Activated CD4-positive, CD25-positive, alpha-beta regulatory T cell treated with anti-CD3 and anti-CD28 coated beads, Interleukin-2, amount 50 U/mL, for 24 hours (primary cell): ENCODE results near the gene ACLY.
"Not testable (repeated sequence)": the region's sequence is repeated elsewhere in the genome, so short reads cannot be mapped to it uniquely, and the experiment has no call there.

ENCODE experiments used
- ATAC-seq, 2 donors: fragments of 150-1000 bp; cut with Tn5 transposase; one replicate each; pipeline ENCODE4 v1.10.0; 2021; ENCODE audit warnings: mild to moderate bottlenecking in 1 of 2, moderate library complexity in 1 of 2

The ACLY gene

GRCh38 chr17:41870097-41870496 is 48.7 kb downstream of the ACLY start:
- no peak for ATAC-seq

DNA sequence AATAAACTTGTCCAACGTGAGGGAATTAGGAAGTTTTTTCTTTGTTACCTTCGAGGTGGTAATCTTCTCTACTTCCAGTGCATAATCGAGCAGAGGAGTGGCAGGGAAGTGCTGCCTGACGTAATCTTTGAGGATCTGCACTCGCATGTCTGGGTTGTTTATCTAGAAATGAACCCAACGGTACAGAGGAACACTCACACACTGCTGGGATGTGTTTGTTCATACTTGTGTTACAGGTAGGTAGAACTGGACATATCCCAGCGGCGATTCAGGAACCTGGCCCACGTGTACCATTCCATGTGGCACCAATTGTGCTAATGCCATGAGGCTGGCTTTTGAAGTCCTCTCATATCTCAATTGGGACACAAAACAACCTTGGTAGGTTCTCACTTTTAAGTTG is 49.3 kb downstream of the ACLY start:
- no peak for ATAC-seq

DNA sequence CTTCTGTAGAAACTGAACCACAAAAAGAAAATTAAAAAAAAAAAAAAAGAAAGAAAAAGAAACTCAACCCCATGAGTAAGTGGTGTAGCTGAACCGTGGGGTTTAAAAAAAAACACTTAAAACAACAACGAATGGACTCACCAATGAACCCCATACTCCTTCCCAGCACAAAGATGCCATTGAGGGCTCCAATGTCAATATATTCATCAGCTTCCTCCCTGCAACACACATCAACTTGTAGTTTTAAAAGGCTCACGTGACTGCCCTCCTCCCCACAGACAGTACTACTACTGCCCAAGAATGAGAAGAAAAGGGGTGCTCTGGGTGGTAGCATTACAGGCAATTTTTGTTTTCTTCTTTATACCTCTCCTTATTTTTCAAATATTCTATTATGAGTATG is 50.2 kb downstream of the ACLY start:
- ATAC-seq, result peak; percentile 4 to 9

DNA sequence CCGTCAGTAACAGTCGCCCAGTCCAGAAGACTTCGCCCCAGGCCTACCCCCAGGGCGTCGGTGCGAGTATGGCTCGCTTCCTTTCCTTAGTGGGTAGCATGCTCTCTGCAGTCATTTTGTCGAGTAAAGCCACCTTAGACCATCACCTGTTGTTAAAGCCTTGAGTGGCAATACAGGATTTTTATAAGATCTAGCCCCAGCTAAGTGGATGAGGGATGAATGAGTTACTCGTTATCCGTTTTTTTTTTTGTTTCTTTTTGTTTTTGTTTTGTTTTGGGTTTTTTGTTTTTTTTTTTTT is 53.2 kb downstream of the ACLY start:
- ATAC-seq, result no peak

DNA sequence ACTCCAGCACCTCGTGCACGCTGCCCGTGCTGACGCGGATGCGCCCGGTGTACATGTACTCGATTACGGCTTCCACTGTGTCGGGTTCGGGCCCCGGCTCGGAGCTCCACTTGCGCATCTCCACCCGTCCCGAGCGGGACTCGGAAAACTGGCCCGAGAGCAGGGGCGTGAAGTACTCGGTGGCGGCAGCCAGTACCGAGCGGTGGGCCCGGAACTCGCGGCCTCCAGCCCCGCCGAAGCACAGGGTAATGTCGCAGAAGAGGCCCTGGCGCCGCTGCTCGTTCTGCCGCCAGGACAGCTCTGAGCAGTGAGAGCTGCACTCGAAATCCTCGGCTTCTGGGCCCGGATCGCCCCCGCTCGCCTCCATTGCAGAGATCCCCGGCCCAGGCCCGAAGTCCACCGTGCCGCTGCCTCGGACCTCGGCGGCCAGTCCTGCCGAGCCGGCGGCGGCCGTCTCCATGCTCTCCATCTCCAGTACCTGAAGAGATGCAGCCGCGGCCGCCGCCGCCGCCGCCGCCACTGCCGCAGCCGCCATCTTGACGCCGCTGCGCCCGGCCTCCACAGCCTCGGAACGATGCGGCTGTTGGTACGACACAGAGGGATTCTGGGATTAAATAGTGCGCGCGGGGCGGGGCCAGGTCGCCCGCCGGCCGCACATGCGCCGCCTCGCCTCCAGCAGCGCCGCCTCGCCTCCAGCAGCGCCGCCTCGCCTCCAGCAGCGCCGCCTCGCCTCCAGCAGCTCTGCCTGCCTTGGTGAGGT is 53.7 kb downstream of the ACLY start, which contains the start of gene KLHL11:
Gene KLHL11 (minus strand): TSS at position 588 of the 760 bp plus-strand sequence. CDS start 53 bp downstream, at position 535.
- ATAC-seq, result peak; percentile 86 to 87

DNA sequence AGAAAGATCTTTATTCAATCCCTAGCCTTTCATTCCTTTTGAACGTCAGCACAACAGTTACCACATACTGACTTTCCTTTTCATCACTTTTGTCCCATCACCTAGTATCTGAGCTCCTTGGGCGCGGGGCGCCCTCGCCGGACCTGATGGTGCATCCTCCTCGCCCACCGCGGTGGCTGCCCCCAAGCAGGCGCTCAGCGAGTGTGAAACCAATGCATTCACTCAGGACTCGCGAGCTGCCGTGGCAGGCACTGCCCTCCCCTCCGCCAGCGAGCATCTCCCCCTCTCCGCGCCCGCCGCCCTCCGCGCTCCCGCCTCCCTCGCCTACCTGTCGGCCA is 54.3 kb downstream of the ACLY start:
- ATAC-seq, result no peak

DNA sequence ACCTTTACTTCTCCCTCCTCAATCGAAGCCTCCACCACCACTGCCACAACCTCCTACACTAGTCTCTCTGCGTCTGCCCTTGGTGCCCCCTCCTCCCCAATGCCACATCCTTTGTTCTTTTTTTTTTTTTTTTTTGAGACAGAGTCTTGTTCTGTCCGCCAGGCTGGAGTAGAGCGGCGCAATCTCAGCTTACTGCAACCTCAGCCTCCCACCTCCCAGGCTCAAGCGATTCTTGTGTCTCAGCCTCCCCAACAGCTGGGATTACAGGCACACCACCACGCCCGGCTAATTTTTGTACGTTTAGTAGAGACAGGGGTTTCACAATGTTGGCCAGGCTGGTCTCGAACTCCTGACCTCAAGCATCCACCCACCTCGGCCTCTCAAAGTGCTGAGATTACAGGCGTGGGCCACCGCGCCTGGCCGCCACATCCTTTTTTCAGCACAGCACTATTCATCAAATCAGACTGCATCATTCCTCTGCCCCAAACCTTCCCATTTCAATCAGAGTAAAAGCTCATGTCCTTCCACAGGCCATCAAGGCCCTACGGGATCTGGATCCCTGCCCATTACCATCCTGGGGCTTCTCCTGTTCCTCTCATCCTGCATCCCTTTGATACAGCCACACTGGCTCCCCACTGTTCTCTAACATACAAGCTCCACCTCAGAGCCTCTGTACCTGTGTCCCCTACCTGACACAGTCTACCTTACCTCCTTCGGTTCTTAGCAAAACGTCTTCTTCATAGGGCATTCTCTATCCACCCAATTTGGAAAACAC is 55.5 kb downstream of the ACLY start:
- ATAC-seq, result peak; percentile 15 to 17

DNA sequence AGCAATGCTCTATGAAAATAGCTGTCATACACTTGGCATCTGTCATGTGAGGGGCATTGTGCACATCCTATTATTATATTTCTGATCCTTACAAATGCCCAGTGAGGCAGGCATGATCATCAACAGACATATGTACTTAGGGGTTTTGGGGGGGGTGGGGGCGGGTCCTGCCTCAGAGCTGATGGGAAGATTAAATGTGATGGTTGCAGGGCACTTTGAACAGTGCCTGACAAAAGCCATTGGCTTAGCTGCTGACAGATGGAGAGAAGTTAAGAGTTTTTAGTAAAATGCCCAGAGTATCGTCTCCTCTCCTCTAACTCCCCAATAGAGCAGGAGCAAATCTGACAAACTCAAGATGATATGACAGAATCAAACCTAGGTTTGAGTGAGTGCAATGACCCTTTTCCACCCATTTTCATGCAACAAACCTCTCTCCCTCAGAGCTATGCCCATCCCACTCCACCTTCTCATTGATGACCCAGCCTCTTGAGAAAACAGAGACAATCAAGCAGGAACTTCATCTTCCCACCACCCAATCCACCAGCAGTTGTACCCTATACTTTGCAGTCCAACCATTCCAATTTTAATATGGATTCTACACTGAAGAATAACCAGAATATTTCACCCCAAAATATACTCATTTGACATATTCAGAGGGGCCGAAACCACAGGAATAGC is 58.4 kb downstream of the ACLY start:
- ATAC-seq, result no peak

- ATAC-seq, result not testable (repeated sequence)
Observed at GRCh38 chr17:41851382-41851781, 67.4 kb downstream of the ACLY start.

GRCh38 chr17:41849251-41849990 is 69.3 kb downstream of the ACLY start:
- no peak for ATAC-seq

- no peak for ATAC-seq
Observed at GRCh38 chr17:41848788-41849187, 70.0 kb downstream of the ACLY start.

- ATAC-seq, result no peak
Observed at GRCh38 chr17:41844971-41845370, 73.8 kb downstream of the ACLY start.

DNA sequence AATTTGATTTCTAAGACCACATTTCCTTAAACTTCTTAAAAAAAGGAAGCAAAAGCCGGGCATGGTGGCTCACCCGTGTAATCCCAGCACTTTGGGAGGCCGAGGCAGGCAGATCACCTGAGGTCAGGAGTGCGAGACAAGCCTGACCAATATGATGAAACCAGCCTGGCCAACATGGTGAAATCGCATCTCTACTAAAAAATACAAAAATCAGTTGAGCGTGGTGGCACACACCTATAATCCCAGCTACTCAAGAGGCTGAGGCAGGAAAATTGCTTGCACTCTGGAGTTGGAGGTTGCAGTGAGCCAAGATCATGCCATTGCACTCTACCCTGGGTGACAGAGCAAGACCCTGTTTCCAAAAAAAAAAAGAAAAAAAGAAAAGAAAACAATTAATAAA is 78.0 kb downstream of the ACLY start:
- not testable (repeated sequence) for ATAC-seq

DNA sequence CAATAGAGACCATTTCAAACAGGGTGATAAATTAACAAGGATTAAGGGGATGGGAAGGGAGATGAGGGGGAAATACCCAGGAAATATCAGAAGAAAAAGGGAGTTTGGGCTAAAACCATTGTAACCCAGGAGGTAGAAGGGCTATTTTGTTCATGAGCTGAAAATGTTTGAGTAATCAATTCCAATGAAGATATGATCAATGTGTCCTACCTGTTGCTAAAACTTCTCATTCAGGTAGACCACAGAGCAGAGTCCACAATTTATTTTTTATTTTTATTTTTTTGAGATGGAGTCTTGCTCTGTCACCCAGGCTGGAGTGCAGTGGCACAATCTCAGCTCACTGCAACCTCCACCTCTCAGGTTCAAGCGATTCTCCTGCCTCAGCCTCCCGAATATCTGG is 79.3 kb downstream of the ACLY start:
- not testable (repeated sequence) for ATAC-seq

GRCh38 chr17:41837761-41838538 is 80.8 kb downstream of the ACLY start, which contains the start of gene KLHL10:
Gene KLHL10 (plus strand): TSS chr17:41837825. CDS start chr17:41837933, 108 bp downstream.
- no peak for ATAC-seq

GRCh38 chr17:41836550-41837196 is 82.1 kb downstream of the ACLY start:
- no peak for ATAC-seq

GRCh38 chr17:41835800-41836549 is 82.8 kb downstream of the ACLY start, which contains the start of gene NT5C3B:
Gene NT5C3B (minus strand): TSS chr17:41836232. CDS start chr17:41836193, 39 bp downstream.
- peak; percentile 77 to 80 for ATAC-seq

DNA sequence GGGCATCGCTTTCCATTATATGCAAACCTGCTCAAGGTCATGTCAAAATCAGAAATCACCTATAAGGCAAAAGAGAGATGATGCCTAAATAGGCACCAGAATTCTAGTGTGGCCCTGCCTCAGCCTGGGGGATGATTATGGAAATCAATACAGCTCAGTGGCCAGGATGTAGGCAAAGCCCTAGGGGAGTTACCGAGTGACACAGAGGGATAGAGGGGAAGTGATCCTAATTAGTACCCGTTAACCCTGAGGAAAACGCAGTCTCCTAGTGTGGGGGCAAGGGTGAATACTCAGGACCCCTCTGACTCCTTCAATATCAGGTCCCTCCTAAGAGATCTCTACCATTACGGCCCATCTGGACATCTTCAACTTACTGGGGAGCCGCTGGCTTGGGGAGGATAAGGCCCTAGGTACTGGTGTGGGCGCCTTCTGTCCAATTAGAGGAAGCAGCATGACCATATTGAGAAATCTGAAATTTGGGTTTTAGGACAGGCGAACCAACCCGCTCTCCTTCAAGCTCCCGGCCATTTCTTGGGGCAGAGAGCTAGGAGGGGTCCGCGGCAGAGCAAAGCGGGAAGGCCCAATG is 83.4 kb downstream of the ACLY start:
- no peak for ATAC-seq

DNA sequence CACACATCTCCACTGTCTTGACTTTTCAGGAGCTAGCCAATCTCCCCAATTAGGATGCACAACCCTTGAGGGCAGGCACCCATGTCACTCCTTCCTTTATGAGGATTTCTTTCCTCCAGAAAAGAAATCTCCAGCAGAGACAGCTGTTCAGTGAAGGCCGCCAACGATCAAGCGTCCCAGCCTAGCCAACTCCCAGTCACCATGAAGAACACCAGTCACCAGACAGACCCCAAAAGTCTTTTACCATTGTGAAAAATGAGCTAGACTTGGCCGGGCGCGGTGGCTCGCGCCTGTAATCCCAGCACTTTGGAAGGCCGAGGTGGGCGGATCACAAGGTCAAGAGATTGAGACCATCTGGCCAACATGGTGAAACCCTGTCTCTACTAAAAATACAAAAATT is 88.8 kb downstream of the ACLY start:
- not testable (repeated sequence) for ATAC-seq

DNA sequence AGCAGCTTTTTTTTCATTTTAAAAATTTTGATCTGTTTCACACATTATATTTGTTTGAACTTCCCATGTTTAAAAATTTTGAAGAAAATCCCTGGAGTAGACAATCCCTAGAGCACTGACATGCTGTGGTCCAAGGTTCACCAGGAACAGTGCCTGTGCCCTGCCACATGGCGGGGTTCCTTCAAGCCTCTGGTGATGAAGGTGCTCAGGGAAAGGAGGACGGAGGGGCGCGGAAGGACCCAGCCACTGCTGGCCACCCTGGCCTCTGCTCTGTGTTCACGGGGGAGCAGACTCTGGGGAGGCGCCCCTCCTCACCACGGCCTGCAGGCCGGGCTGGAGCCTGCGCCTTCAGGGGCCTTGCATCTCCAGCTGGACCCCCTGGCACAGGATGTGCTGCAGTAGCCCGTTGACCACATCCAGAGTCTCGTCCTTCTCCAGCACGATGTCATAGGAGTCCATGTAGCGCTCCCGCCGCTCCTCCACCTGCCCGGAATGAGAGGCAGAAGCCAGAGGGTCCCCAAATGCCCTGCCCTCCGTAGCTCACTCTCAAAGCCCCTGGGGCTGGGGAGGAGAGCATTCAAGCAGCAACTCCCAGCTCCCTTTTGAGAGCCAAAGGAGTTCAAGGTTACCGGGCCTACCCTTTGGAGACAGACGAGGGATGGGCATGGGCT is 93.4 kb downstream of the ACLY start:
- no peak for ATAC-seq
